Prostate gland (tissue), 2 donors: ENCODE data around the gene VPS52.

Experiments
- CTCF ChIP-seq, 4 experiments: fragments of 200-600 bp in 2 of 4; fragments of 450-650 bp in 2 of 4; sonication (generic) in 2 of 4; IDR thresholded peaks; 1 replicate in 3 of 4; 2 replicates in 1 of 4; pipeline ENCODE4 v1.5.1; 2016 to 2019; ENCODE audit warnings: antibody characterized with exemption in 4 of 4, mild to moderate bottlenecking in 2 of 4, moderate library complexity in 2 of 4
- POLR2AphosphoS5 ChIP-seq: sonication (generic); formaldehyde crosslinking; IDR thresholded peaks from one replicate; pipeline ENCODE4 v1.6.1; 2017; ENCODE audit warnings: antibody characterized with exemption

GRCh38 chr6:33247977-33248642 is 23.6 kb downstream of the VPS52 start:
- TF ChIP-seq POLR2AphosphoS5 (peak; percentile 71), CTCF (IDR thresholded peaks at IDR 0.05) (peak; percentile 89 to 98 (median 94))
